Fibroblast of pulmonary artery (primary cell): ENCODE measurements around the gene CDC42SE2.
"Not testable (repeated sequence)": the region's sequence is repeated elsewhere in the genome, so short reads cannot be mapped to it uniquely, and the experiment has no call there.

Experiments
- DNase-seq: peaks from one replicate; pipeline ENCODE4 v3.0.0-alpha.2; 2010; ENCODE audit warnings: low read depth
- H3K4me3 ChIP-seq: replicated peaks from 2 replicates; pipeline ENCODE4 v1.5.1; 2011; ENCODE audit warnings: low read depth, mild to moderate bottlenecking, control low read depth, low read length, moderate library complexity
- CTCF ChIP-seq: IDR thresholded peaks from 2 replicates; pipeline ENCODE4 v1.5.1; 2011; ENCODE audit warnings: mild to moderate bottlenecking, control low read depth, low read length, inconsistent platforms; ENCODE audit errors: missing control alignments

The CDC42SE2 gene

GRCh38 chr5:131396630-131397273, 132.9 kb downstream of the CDC42SE2 start:
- H3K4me3 ChIP-seq: no peak overlapping the region
- no peak for TF ChIP-seq CTCF
- no peak for DNase-seq

- not testable (repeated sequence) for DNase-seq
These were observed 135.2 kb downstream of the CDC42SE2 start for GRCh38 chr5:131399007-131399406.

GRCh38 chr5:131400585-131400984, 136.7 kb downstream of the CDC42SE2 start:
- H3K4me3 ChIP-seq: no peak overlapping the region
- no peak for TF ChIP-seq CTCF
- DNase-seq: no peak

More at GRCh38 chr5:131399007-131399406, 135.2 kb downstream of the CDC42SE2 start:
- not testable (repeated sequence) for H3K4me3 ChIP-seq

- no peak overlapping the region for H3K4me3 ChIP-seq
- no peak for TF ChIP-seq CTCF
- DNase-seq: no peak
These were observed 141.8 kb downstream of the CDC42SE2 start for GRCh38 chr5:131405674-131406073.

- no peak for DNase-seq
- H3K4me3 ChIP-seq: no peak overlapping the region
- TF ChIP-seq CTCF: no peak
These were observed 142.2 kb downstream of the CDC42SE2 start for GRCh38 chr5:131406076-131406475.

- no peak for DNase-seq
- H3K4me3 ChIP-seq: no peak overlapping the region
- no peak for TF ChIP-seq CTCF
These were observed 143.3 kb downstream of the CDC42SE2 start for GRCh38 chr5:131406975-131407638.

- no peak for DNase-seq
- no peak overlapping the region for H3K4me3 ChIP-seq
- TF ChIP-seq CTCF: no peak
These were observed 150.0 kb downstream of the CDC42SE2 start for GRCh38 chr5:131413605-131414559.
